Spinal cord (tissue), 10 donors: ENCODE results near the gene LRIG1. TPM values are rescaled to one million over a fixed set of nuclear protein-coding genes. Genes with fewer than 3 reads are reported as not detected.

Source experiments
- DNase-seq, 6 donors: peaks; one replicate each; pipeline versions ENCODE4 v3.0.0 to v3.0.0-alpha.2; 2013 to 2015; ENCODE audit warnings: low spot score in 6 of 6, low read depth in 4 of 6
- H3K27ac ChIP-seq: one replicate; pipeline ENCODE4 v1.5.1; 2013; ENCODE audit warnings: low read depth, low read length, control low read depth
- H3K27me3 ChIP-seq: one replicate; pipeline ENCODE4 v1.6.1; 2013; ENCODE audit warnings: low read length; ENCODE audit not compliant: control insufficient read depth, insufficient read depth
- H3K36me3 ChIP-seq: one replicate; pipeline ENCODE4 v1.6.1; 2013; ENCODE audit warnings: low read length; ENCODE audit not compliant: control insufficient read depth, insufficient read depth
- H3K4me1 ChIP-seq: one replicate; pipeline ENCODE4 v1.6.1; 2013; ENCODE audit warnings: low read length; ENCODE audit not compliant: control insufficient read depth, insufficient read depth
- H3K4me3 ChIP-seq: one replicate; pipeline ENCODE4 v1.5.1; 2013; ENCODE audit warnings: low read depth, low read length, control low read depth
- H3K9me3 ChIP-seq: one replicate; pipeline ENCODE4 v1.6.1; 2013; ENCODE audit warnings: low read length; ENCODE audit not compliant: control insufficient read depth, insufficient read depth
- WGBS: methylation state at CpG from one replicate; pipeline ENCODE4 v1.1.5; 2013; ENCODE audit warnings: missing lambda C conversion rate; ENCODE audit not compliant: insufficient coverage; 5-methylcytosine and 5-hydroxymethylcytosine counted together
- polyA plus RNA-seq, 2 donors: library from polyadenylated mRNA; unstranded; fragments of 120-200 nt; gene quantifications; one replicate each; pipeline ENCODE4 v1.2.1, GENCODE V29; 2013; ENCODE audit not compliant: insufficient read length in 2 of 2
- total RNA-seq, 2 donors: library from RNA; depleted of rRNA in 1 of 2; stranded (reverse); fragments of 120-200 nt in 1 of 2; fragments of >200 nt in 1 of 2; gene quantifications; one replicate each; pipeline versions ENCODE4 v1.2.3 to v1.2.4, GENCODE V29; 2013 to 2014
- donor health status: healthy.

The LRIG1 gene
- total and polyA plus RNA-seq, 4 donors, result 85.4 to 229 (median 147) TPM

DNA sequence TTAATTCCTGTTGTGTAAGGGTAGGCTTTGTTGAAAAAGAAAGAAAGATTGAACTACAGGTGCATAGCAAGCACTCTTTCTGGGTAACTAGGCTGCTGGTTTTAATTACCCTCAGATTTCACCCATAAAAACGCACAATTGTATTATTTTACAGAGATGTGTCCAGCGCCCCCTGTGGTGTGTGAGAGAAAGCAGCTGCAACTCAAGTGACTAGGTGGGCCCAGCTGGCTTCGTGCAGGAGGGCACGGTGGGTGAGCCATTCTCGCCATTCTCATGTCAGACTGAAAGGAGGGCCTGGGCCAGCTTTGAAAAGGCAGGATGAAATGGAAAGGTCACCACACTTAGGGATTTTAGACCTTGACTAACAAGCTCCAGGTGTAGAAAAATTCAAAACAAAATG, 122.6 kb downstream of the LRIG1 start:
- H3K27ac ChIP-seq, result no peak overlapping the region
- peaks cover 53% of the 10 kb centered on the region for H3K36me3 ChIP-seq
- no peaks in the 10 kb centered on the region for H3K9me3 ChIP-seq
- WGBS, result 31% methylated on average over 4 of the region's 5 CpGs
- peaks cover 8% of the 10 kb centered on the region for H3K4me1 ChIP-seq
- DNase-seq, result peak in 1 of 6 donors; percentile 63
- no peak overlapping the region for H3K4me3 ChIP-seq
- H3K27me3 ChIP-seq, result no peaks in the 10 kb centered on the region

GRCh38 chr3:66377800-66378199, 123.0 kb downstream of the LRIG1 start:
- peaks cover 48% of the 10 kb centered on the region for H3K36me3 ChIP-seq
- DNase-seq, result no peak
- H3K9me3 ChIP-seq, result no peaks in the 10 kb centered on the region
- H3K4me1 ChIP-seq, result peaks cover 11% of the 10 kb centered on the region
- no peak overlapping the region for H3K27ac ChIP-seq
- H3K4me3 ChIP-seq, result no peak overlapping the region
- WGBS, result 100% methylated on average over 3 of the region's 5 CpGs
- H3K27me3 ChIP-seq, result no peaks in the 10 kb centered on the region

GRCh38 chr3:66376568-66376967, 124.3 kb downstream of the LRIG1 start:
- H3K27me3 ChIP-seq, result no peaks in the 10 kb centered on the region
- H3K4me3 ChIP-seq, result no peak overlapping the region
- no peaks in the 10 kb centered on the region for H3K9me3 ChIP-seq
- peaks cover 12% of the 10 kb centered on the region for H3K4me1 ChIP-seq
- no peak for DNase-seq
- WGBS, result 100% methylated on average over 1 of the region's 2 CpGs
- H3K36me3 ChIP-seq, result peaks cover 42% of the 10 kb centered on the region
- H3K27ac ChIP-seq, result no peak overlapping the region

DNA sequence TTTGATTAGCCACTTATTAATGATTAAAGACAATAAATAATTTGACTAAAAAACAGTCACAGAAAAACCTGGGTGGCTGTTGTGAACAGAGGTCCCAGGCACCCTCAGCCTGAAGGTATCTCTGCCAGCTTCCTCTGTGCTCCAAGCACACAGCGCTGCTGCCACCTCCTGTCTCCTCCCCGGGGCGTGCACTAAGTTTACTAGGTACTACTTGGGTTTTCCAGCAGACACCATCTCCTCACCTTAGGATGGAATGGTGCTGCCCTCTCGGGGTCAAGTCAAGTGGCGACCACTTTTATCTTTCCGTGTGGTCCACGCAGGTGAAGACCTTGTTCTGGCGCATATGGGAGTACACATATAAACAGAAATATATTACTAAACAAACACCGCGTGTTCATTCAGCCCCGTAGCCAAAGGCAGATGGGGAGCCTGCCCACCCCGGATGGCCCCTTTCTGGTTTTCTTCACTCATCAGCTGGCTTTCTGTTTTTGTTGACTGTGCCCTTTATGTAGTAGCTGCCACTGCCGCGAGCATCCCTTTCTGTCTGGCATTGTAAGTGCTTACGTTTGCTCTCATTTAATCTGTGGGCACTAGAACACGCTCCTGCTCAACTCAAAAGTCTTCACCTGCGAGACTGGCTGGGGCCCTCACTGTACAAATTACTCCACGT, 128.0 kb downstream of the LRIG1 start:
- no peaks in the 10 kb centered on the region for H3K27me3 ChIP-seq
- DNase-seq, result peak in 1 of 6 donors; percentile 49
- peaks cover 19% of the 10 kb centered on the region for H3K36me3 ChIP-seq
- H3K9me3 ChIP-seq, result no peaks in the 10 kb centered on the region
- no peak overlapping the region for H3K4me3 ChIP-seq
- peaks cover 9% of the 10 kb centered on the region for H3K4me1 ChIP-seq
- WGBS, result 49% methylated on average over 13 of the region's 18 CpGs
- no peak overlapping the region for H3K27ac ChIP-seq

DNA sequence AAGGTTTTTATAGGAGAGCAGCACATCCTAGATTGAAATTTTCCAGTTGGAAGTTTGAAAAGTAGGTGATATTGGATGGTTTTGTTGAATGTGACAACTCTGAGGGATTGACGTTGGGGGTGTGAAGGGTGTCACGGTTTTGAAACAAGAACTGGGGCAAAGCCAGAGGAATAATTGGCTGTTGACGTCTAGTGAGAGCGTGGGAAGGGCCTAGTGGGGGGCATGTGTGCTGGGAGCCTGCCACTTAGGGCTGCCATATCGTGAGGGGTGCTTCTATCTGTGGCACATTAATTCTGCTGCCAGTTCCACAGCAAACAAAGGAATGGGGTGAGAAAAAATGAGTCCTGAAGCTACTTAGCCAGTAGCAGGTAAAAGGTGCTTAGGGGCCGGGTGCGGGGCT, 129.4 kb downstream of the LRIG1 start:
- peaks cover 9% of the 10 kb centered on the region for H3K4me1 ChIP-seq
- no peak for DNase-seq
- no peak overlapping the region for H3K27ac ChIP-seq
- no peaks in the 10 kb centered on the region for H3K27me3 ChIP-seq
- no peak overlapping the region for H3K4me3 ChIP-seq
- 58% methylated on average over 7 of the region's 7 CpGs for WGBS
- H3K9me3 ChIP-seq, result no peaks in the 10 kb centered on the region
- H3K36me3 ChIP-seq, result peaks cover 10% of the 10 kb centered on the region

- peaks cover 10% of the 10 kb centered on the region for H3K36me3 ChIP-seq
- peaks cover 9% of the 10 kb centered on the region for H3K4me1 ChIP-seq
- 79% methylated on average over 7 of the region's 7 CpGs for WGBS
- no peaks in the 10 kb centered on the region for H3K9me3 ChIP-seq
- H3K4me3 ChIP-seq, result no peak overlapping the region
- DNase-seq, result peak in 1 of 6 donors; percentile 24
- H3K27ac ChIP-seq, result no peak overlapping the region
- H3K27me3 ChIP-seq, result no peaks in the 10 kb centered on the region
These were observed 130.6 kb downstream of the LRIG1 start for GRCh38 chr3:66370179-66370578.

- Histone ChIP-seq H3K4me3 (no peak overlapping the region), H3K4me1 (peaks cover 4% of the 10 kb centered on the region), H3K9me3 (no peaks in the 10 kb centered on the region), H3K27me3 (no peaks in the 10 kb centered on the region), H3K36me3 (peaks cover 10% of the 10 kb centered on the region), H3K27ac (no peak overlapping the region)
- DNase-seq, result no peak
- no CpG with 5 or more reads among the region's 3 CpGs for WGBS
These were observed 132.8 kb downstream of the LRIG1 start for GRCh38 chr3:66367979-66368378.

- WGBS, result 93% methylated on average over 2 of the region's 7 CpGs
These were observed 134.1 kb downstream of the LRIG1 start for GRCh38 chr3:66366747-66367146.

GRCh38 chr3:66365080-66365479, 135.7 kb downstream of the LRIG1 start:
- no peaks in the 10 kb centered on the region for H3K27me3 ChIP-seq
- WGBS, result 100% methylated on average over 2 of the region's 5 CpGs
- peak in 1 of 6 donors; percentile 69 for DNase-seq

More at GRCh38 chr3:66366747-66367146, 134.1 kb downstream of the LRIG1 start:
- Histone ChIP-seq H3K36me3 (peaks cover 8% of the 10 kb centered on the region), H3K27me3 (no peaks in the 10 kb centered on the region), H3K9me3 (no peaks in the 10 kb centered on the region), H3K4me3 (no peak overlapping the region), H3K27ac (no peak overlapping the region), H3K4me1 (no peaks in the 10 kb centered on the region)
- no peak for DNase-seq

GRCh38 chr3:66363148-66363547, 137.7 kb downstream of the LRIG1 start:
- Histone ChIP-seq H3K9me3 (no peaks in the 10 kb centered on the region), H3K27ac (no peak overlapping the region), H3K4me3 (no peak overlapping the region), H3K27me3 (no peaks in the 10 kb centered on the region), H3K4me1 (no peaks in the 10 kb centered on the region), H3K36me3 (no peaks in the 10 kb centered on the region)
- DNase-seq, result peak in 1 of 6 donors; percentile 63
- WGBS, result 79% methylated on average over 3 of the region's 6 CpGs

More at GRCh38 chr3:66365080-66365479, 135.7 kb downstream of the LRIG1 start:
- no peaks in the 10 kb centered on the region for H3K36me3 ChIP-seq
- H3K9me3 ChIP-seq, result no peaks in the 10 kb centered on the region
- no peaks in the 10 kb centered on the region for H3K4me1 ChIP-seq
- no peak overlapping the region for H3K27ac ChIP-seq
- H3K4me3 ChIP-seq, result no peak overlapping the region
